ENCODE data around the gene CLIC6.

Gene CLIC6

GRCh38 chr21:34668803-34669148 lies at the start of gene CLIC6:
CLIC6 (plus strand) TSS chr21:34668994; CDS start chr21:34669389, 395 bp downstream.
- DNase-seq (ENCODE audit: low read depth): no peak

GRCh38 chr21:34619841-34620665 lies 48.7 kb upstream of the CLIC6 start:
- no peak for DNase-seq (ENCODE audit: low read depth)

GRCh38 chr21:34621434-34622350 lies 47.1 kb upstream of the CLIC6 start:
- no peak for DNase-seq (ENCODE audit: low read depth)

- no peak for DNase-seq (ENCODE audit: low read depth)
Observed at GRCh38 chr21:34623516-34623915, 45.3 kb upstream of the CLIC6 start.

GRCh38 chr21:34625030-34625593 lies 43.7 kb upstream of the CLIC6 start:
- DNase-seq (ENCODE audit: low read depth): no peak

- no peak for DNase-seq (ENCODE audit: low read depth)
Observed at GRCh38 chr21:34626131-34626530, 42.7 kb upstream of the CLIC6 start.

- DNase-seq (ENCODE audit: low read depth): no peak
Observed at GRCh38 chr21:34630536-34631143, 38.2 kb upstream of the CLIC6 start.

- DNase-seq (ENCODE audit: low read depth): no peak
Observed at GRCh38 chr21:34632498-34632897, 36.3 kb upstream of the CLIC6 start.

GRCh38 chr21:34635307-34635706 lies 33.5 kb upstream of the CLIC6 start:
- no peak for DNase-seq (ENCODE audit: low read depth)

GRCh38 chr21:34636961-34637360 lies 31.8 kb upstream of the CLIC6 start:
- no peak for DNase-seq (ENCODE audit: low read depth)

GRCh38 chr21:34639250-34639649 lies 29.5 kb upstream of the CLIC6 start:
- DNase-seq (ENCODE audit: low read depth): no peak

GRCh38 chr21:34639882-34640788 lies 28.7 kb upstream of the CLIC6 start:
- no peak for DNase-seq (ENCODE audit: low read depth)

GRCh38 chr21:34640858-34641257 lies 27.9 kb upstream of the CLIC6 start:
- no peak for DNase-seq (ENCODE audit: low read depth)

GRCh38 chr21:34642211-34643075 lies 26.4 kb upstream of the CLIC6 start:
- DNase-seq (ENCODE audit: low read depth): peak; percentile 84

GRCh38 chr21:34644825-34645224 lies 24.0 kb upstream of the CLIC6 start:
- DNase-seq (ENCODE audit: low read depth): no peak

- no peak for DNase-seq (ENCODE audit: low read depth)
Observed at GRCh38 chr21:34647555-34647954, 21.2 kb upstream of the CLIC6 start.

- no peak for DNase-seq (ENCODE audit: low read depth)
Observed at GRCh38 chr21:34648739-34649297, 20.0 kb upstream of the CLIC6 start.

- DNase-seq (ENCODE audit: low read depth): no peak
Observed at GRCh38 chr21:34649400-34649799, 19.4 kb upstream of the CLIC6 start.

GRCh38 chr21:34650861-34651431 lies 17.8 kb upstream of the CLIC6 start:
- DNase-seq (ENCODE audit: low read depth): no peak

- DNase-seq (ENCODE audit: low read depth): no peak
Observed at GRCh38 chr21:34651642-34652041, 17.2 kb upstream of the CLIC6 start.
